GM19238 (cell line): ENCODE data around the gene CD68.

Experiments
- DNase-seq: peaks from one replicate; pipeline ENCODE4 v3.0.0; 2011; ENCODE audit warnings: low spot score; ENCODE audit not compliant: insufficient read length

Gene CD68, protein sequence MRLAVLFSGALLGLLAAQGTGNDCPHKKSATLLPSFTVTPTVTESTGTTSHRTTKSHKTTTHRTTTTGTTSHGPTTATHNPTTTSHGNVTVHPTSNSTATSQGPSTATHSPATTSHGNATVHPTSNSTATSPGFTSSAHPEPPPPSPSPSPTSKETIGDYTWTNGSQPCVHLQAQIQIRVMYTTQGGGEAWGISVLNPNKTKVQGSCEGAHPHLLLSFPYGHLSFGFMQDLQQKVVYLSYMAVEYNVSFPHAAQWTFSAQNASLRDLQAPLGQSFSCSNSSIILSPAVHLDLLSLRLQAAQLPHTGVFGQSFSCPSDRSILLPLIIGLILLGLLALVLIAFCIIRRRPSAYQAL

DNA sequence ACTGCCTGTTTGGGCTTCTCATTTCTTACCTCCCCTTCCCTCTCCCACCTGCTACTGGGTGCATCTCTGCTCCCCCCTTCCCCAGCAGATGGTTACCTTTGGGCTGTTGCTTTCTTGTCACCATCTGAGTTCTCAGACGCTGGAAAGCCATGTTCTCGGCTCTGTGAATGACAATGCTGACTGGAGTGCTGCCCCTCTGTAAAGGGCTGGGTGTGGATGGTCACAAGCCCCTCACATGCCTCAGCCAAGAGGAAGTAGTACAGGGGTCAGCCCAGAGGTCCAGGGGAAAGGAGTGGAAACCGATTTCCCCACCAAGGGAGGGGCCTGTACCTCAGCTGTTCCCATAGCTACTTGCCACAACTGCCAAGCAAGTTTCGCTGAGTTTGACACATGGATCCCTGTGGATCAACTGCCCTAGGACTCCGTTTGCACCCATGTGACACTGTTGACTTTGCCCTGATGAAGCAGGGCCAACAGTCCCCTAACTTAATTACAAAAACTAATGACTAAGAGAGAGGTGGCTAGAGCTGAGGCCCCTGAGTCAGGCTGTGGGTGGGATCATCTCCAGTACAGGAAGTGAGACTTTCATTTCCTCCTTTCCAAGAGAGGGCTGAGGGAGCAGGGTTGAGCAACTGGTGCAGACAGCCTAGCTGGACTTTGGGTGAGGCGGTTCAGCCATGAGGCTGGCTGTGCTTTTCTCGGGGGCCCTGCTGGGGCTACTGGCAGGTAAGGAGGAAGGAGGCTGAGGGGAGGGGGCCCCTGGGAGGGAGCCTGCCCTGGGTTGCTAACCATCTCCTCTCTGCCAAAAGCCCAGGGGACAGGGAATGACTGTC, at the start of gene CD68:
TSS of gene CD68 (plus strand) at position 638 of the 833 bp plus-strand sequence. CDS start at position 678, 40 bp downstream.
- peak; percentile 66 for DNase-seq

DNA sequence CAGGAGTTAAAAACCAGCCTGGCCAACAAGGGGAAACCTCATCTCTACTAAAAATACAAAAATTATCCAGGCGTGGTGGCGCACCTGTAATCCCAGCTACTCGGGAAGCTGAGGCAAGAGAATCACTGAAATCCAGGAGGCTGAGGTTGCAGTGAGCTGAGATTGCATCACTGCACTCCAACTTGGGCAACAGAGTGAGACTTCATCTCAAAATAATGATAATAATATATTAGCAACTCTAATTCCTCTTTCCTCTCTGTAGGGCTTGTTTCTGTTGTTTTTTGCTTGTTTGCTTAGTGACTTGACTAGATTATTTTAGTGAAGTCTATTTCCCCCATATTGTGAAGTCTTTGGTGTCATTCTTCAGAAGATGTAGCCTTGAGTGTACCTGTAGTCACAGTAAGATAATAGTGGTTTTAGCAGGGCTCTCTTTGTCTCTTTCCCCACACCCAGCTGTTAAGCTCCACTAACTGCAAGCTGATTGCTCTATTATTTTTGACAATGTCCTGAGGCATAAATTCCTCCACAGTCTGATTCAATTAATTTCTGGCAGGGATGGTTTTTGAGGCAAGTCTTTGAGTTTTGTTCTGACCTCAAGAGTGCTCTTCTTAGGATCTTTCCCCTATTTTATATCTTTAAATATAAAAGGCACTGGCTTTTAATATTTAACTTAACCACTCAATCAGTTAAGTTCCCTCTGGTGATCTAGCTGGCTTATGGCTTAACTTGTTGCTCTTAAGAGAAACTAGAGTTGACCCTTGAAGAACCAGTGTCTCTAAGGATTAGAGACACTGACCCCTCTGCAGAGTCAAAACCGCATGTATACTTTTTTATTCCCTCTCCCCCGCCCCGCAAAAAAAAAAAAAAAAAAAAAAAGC, 49.2 kb upstream of the CD68 start:
- DNase-seq, result no peak

DNA sequence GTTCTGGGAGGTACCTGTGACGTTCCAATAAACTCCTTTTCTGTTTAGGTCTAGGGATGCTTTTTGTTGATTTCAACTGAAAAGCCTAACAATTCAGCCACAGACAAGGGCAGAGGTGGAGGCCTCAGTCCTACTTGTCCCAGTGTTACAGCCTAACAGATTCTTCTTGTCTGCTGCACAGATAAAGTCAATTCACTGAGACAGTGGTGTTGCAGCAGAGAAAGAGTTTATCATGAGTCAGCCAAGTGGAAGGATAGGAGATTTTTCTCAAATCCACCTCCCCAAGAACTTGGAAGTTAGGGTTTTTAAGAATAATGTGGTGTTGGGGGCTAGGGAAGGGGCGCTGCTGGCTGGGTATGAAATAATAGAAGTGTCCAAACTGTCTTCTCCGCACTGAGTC, 41.4 kb upstream of the CD68 start:
- DNase-seq, result no peak

DNA sequence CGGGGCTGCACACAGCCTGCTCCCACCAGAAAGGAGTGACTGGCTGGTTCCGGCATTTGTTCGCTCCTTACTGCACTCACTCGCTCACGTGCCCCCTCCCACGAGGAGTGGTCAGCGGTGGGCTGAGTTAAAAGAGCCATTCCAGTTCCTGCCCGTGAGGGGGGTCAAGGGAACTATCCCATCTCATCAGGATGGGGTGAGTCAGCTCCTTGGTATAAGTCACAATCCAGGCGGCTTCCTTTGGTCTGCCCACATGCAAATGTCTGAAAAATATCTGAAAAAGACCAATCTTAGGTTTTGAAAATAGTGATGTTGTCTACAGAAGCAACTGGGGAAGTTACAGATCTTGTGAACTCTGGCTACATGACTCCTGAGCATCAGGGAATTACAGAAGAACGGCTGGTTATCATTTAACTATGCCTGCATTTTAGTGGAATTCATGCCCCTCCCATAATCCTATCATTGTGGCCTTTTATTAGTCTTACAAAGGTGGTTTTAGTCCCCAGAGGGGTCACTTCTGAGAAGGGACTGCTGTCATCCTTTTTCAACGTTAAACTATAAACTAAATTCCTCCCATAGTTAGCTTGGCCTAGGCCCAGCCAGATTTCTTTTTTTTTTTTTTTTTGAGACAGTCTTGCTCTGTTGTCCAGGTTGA, 40.4 kb upstream of the CD68 start:
- DNase-seq, result no peak

DNA sequence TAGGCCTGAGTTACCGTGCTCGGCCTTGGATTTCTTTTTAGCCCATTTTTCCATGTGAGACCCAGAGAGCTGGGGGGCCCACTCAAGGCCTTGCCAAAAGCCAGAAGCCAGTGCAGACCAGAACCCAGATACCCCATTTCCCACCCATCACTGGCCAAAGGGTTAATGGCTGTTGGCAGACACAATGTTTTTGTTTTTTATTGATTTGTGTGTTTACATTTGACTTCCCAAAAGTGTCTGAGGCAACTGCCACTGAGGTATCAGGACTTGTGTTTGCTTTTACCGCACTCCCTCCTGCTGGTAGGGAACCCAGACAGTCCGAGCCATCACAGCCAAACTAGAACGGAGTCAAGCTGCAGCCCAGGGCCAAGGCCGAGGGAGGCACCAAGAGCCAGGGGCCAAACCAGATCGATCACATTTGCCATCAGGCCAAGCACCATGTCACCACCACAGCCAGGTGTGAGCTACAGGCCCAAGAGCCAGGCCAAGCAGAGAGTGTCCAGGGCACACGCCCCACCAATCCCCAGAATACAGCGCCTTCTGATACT, 38.3 kb upstream of the CD68 start:
- no peak for DNase-seq

DNA sequence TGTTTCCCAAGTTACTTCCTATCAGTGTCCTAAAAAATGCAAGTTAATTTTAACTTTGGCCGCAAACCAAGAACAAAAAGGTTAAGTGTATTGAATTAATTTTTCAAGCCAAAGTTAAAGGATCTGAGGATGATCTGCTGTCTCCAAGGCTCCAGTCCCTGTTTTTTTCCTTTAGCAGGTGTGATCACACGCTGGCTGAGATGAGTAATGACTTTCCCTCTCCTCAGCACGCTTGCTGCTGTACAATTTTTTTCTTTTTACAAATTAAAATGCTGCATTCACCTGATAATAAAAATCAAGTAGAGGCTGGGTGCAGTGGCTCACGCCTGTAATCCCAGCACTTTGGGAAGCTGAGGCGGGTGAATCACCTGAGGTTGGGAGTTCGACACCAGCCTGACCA, 34.5 kb upstream of the CD68 start:
- DNase-seq, result no peak

DNA sequence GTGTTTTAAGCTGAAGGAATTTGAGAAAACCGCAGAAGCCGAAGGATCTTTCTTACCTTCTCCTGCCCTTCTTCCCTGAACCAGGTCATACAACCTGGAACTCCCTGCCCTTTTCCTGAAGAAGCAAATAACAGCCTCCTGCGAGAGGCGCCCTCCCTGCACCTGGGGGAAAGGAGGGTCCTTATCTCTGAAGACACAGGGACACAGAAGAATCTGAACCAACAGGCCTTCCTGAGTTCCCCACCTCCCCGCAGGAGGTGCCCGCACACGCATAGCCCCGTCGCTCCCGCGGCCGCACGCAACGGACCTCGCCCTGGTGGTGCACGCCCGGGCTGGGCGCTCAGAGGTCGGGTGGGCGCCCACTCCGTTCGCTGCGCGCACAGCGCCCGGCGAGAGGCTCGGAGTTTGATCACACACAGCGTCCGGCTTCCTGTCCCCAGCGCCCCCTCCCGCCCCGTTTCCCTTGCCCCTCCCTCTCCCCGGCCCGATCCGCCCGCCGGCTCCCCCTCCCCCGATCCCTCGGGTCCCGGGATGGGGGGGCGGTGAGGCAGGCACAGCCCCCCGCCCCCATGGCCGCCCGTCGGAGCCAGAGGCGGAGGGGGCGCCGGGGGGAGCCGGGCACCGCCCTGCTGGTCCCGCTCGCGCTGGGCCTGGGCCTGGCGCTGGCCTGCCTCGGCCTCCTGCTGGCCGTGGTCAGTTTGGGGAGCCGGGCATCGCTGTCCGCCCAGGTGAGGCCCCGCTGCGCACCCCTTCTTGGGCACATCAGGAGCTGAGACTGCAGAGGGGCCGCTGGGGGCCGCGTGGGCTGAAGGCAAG, 30.6 kb upstream of the CD68 start, which contains the start of gene TNFSF12:
TSS of gene TNFSF12 (plus strand) at position 474 of the 816 bp plus-strand sequence. CDS start at position 570, 96 bp downstream.
- DNase-seq, result no peak

DNA sequence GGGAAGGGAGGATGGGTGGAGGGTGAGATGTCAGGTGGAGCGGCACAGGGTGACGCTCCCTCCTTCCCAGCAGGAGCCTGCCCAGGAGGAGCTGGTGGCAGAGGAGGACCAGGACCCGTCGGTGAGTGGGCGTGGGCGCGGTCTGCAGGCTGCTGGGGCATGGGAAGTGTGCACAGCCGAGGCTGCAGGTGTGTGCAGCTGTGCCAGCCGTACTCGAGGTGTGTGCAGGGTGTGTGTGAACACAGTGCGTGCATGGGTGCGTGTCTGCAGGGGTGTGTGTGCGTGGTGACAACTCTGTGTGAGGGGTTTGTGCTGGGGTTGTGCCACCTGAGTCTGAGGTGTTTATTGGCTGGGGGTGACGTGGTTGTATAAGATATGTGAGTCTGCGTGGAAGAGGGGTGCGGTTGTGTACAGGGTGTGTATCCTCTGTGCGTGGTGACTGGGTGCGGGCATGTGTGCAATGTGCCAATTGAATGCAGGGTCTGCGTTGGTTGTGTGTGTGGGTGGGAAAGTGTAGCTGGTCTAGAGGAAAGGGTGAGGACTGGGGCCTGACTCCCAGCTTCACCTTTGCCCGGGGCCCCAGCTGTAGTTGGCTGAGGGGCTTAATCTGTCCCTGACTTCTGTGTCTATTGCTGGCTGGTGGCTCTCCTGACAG, 29.9 kb upstream of the CD68 start:
- no peak for DNase-seq

DNA sequence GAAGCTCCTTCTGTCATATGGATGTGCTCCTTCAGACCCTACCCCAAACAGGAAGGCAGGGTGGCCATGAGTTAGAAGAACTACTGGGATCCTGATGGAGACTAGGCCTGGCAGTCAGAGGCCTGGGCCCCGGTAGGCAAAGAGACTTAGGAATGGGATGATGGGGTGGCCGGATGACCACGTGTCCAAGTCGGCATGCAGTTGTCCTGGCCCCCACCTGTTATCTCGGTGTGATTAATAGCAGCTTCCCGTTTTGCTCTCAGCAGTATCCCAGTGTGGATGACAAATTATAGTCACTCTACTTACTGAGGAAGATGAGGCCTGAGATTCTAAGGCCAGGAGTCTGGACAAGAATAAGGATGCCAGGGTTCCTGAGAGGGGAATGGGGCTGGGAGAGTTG, 29.1 kb upstream of the CD68 start:
- DNase-seq, result no peak

DNA sequence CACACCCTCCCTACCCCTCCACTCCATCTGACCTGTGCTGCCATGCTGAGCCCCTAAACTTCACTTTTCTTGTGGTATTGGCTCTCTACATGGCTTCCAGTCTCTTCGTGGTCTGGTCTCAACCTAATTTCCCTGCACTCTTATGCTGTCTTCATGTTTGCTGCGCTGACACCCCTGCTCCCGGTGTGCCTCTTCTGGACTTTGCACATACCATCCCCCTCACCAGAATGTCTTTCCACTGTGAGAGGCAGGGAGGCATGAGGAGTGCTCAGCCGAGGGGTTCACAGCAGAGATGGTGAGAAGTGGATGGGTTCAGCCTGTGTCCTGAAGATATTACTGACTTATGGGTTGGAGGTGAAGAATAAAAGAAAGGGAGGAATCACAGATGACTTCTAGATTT, 28.0 kb upstream of the CD68 start:
- no peak for DNase-seq

DNA sequence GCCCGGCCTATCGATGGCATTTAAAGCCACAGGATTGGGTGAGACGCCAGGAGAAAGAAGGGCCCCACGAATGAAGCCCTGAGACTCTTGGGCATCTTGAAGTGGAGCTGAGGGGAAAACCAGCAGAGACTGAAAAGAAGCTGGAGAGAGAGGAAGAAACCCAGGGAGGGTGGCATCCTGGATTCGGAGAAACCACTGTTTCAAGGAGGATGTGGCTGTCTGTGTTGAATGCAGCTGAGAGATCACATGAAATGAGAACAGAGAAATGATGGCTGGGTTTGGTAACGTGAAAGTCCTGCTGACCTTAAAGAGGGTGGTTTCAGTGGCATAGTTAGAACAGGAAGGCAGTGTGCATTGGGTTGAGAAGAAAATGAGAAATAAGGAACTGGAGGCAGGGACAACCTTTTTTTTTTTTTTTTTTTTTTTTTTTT, 26.8 kb upstream of the CD68 start:
- no peak for DNase-seq

DNA sequence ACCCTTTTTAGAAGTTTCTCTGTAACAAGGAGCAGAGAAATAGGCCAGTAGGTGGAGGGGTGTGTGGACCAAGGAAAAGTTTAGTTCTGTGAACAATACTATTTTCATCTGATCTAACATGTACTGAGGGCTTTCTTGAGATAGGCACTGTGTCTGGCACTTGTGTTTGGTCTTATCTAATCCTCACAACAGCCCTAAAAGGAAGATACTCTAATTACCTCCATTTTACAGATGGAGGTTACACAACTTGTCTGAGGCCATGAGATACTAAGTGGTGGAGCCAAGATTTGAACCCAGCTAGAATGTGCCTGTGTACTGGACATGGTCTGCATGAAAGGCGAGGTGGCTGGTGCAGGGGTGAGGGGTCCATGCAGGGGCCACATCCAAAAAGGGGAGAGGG, 26.1 kb upstream of the CD68 start:
- DNase-seq, result no peak

DNA sequence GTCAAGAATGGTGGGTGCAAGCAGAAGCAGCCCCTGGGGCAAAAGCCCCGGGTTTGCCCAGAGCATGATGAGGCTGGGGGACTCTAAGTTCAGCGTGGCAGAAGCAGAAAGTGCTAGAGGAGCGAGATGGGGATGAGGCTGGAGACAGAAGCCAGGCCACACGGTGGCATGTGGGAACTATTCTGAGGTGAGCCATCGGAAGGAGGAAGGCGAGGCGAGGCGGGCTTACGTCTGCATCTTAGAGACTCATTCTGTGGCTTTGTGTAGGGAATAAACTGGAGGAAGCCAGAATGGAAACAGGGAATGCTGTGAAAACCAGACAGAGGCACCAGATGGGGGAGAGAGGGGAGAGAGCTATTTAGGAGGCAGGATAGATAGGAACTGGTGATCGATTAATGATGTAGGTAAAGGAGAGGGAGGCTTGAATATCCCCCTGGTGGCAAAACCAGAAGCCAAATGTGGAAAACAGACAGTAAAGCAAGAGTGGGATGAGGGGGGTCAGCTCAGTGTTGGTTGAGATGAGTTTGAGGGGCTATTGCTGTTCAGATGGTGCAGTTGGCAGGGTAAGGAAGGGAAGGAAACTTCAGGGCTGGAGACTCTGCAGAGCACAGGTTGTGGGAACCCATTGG, 24.0 kb upstream of the CD68 start:
- no peak for DNase-seq

DNA sequence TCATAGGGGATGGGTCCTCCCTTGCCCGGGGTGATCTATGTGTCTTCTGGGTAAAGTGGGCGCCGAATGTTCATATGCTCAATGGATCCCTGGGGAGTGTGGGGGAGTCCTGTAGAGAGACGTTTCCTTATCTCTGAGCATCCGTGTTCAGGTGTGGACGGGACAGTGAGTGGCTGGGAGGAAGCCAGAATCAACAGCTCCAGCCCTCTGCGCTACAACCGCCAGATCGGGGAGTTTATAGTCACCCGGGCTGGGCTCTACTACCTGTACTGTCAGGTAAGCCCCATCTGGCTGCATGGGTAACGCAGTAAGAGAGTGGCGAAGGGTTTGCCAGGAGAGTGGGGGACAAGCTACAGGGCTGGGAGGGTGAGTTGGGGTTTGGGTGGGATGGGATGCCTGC, 22.8 kb upstream of the CD68 start:
- DNase-seq, result no peak

DNA sequence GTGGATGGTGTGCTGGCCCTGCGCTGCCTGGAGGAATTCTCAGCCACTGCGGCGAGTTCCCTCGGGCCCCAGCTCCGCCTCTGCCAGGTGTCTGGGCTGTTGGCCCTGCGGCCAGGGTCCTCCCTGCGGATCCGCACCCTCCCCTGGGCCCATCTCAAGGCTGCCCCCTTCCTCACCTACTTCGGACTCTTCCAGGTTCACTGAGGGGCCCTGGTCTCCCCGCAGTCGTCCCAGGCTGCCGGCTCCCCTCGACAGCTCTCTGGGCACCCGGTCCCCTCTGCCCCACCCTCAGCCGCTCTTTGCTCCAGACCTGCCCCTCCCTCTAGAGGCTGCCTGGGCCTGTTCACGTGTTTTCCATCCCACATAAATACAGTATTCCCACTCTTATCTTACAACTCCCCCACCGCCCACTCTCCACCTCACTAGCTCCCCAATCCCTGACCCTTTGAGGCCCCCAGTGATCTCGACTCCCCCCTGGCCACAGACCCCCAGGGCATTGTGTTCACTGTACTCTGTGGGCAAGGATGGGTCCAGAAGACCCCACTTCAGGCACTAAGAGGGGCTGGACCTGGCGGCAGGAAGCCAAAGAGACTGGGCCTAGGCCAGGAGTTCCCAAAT, 22.2 kb upstream of the CD68 start:
- no peak for DNase-seq

DNA sequence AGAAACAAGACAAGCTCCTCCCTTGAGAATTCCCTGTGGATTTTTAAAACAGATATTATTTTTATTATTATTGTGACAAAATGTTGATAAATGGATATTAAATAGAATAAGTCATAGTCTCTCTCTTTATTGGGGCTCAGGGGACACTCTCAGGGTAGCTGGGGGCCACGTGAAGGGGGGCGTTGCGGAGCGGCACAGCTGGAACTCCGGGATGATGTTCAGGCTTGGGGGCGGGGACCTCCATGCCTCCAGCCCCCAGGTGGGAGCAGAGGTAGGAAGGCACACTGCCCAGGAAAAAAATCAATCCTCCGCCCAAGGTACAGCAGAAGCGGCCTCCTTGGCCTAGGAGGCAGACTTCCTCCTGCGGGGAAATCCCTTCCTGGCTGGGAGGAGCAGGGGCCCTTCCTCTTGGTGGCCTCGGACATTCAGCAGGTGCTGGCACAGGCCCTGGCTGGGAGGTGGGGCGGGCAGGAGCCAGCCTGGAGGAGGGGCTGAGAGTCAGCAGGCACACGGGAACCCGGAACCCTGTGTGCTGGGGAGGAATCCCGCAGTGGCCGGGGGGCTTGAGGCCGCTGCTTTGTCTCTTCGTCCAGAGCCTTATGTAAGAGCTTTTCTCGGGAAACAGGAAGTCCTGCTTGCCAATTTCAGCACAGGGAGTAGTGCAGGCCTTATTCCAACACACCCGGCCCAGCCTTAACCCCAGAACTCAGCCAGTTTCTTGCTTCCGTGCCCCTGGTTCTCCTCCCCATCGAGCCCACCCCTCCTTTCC, 21.5 kb upstream of the CD68 start:
- DNase-seq, result no peak

DNA sequence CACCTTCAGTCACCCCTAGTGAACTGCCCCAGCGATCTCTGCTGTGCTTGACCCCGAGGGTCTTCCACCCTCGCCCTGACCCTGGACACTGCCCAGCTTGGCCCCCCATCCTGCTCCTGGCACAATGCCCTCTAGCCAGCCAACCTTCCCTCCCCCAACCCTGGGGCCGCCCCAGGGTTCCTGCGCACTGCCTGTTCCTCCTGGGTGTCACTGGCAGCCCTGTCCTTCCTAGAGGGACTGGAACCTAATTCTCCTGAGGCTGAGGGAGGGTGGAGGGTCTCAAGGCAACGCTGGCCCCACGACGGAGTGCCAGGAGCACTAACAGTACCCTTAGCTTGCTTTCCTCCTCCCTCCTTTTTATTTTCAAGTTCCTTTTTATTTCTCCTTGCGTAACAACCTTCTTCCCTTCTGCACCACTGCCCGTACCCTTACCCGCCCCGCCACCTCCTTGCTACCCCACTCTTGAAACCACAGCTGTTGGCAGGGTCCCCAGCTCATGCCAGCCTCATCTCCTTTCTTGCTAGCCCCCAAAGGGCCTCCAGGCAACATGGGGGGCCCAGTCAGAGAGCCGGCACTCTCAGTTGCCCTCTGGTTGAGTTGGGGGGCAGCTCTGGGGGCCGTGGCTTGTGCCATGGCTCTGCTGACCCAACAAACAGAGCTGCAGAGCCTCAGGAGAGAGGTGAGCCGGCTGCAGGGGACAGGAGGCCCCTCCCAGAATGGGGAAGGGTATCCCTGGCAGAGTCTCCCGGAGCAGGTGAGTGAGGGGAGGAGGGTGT, 20.7 kb upstream of the CD68 start, which contains the start of gene TNFSF13:
TSS of gene TNFSF13 (plus strand) at position 207 of the 776 bp plus-strand sequence. CDS start at position 497, 290 bp downstream.
- DNase-seq, result no peak
